Ishikawa (cell line): ENCODE measurements around the gene PIWIL4.

Experiments
- CEBPB ChIP-seq: IDR thresholded peaks from 2 replicates; pipeline ENCODE4 v1.6.1; 2012
- CREB1 ChIP-seq: IDR thresholded peaks from 2 replicates; pipeline ENCODE4 v1.6.1; 2012; ENCODE audit warnings: low read depth
- EGR1 ChIP-seq: IDR thresholded peaks from 2 replicates; pipeline ENCODE4 v1.6.1; 2012
- EP300 ChIP-seq: IDR thresholded peaks from 2 replicates; pipeline ENCODE4 v1.6.1; 2012; ENCODE audit warnings: borderline replicate concordance
- FOXM1 ChIP-seq: IDR thresholded peaks from 2 replicates; pipeline ENCODE4 v1.6.1; 2012; ENCODE audit warnings: low read depth, borderline replicate concordance
- RAD21 ChIP-seq: IDR thresholded peaks from 2 replicates; pipeline ENCODE4 v1.6.1; 2012; ENCODE audit warnings: low read depth
- TAF1 ChIP-seq: IDR thresholded peaks from 2 replicates; pipeline ENCODE4 v1.6.1; 2012; ENCODE audit warnings: low read depth, mild to moderate bottlenecking
- TCF12 ChIP-seq: IDR thresholded peaks from 2 replicates; pipeline ENCODE4 v1.6.1; 2012; ENCODE audit warnings: low read depth
- TEAD4 ChIP-seq: IDR thresholded peaks from 2 replicates; pipeline ENCODE4 v1.6.1; 2012
- YY1 ChIP-seq: IDR thresholded peaks from 2 replicates; pipeline ENCODE4 v1.6.1; 2012; ENCODE audit warnings: low read depth
- ZBTB7A ChIP-seq: IDR thresholded peaks from 2 replicates; pipeline ENCODE4 v1.6.1; 2012; ENCODE audit warnings: low read depth
- TF ChIP-seq, protein P1 (sequence below): IDR thresholded peaks from 2 replicates; pipeline ENCODE4 v1.6.1; 2012
- TF ChIP-seq, protein P2 (sequence below): IDR thresholded peaks from 2 replicates; pipeline ENCODE4 v1.6.1; 2012
- TF ChIP-seq, protein P3 (sequence below): IDR thresholded peaks from 2 replicates; pipeline ENCODE4 v1.6.1; 2012; ENCODE audit warnings: low read depth, mild to moderate bottlenecking

DNA sequence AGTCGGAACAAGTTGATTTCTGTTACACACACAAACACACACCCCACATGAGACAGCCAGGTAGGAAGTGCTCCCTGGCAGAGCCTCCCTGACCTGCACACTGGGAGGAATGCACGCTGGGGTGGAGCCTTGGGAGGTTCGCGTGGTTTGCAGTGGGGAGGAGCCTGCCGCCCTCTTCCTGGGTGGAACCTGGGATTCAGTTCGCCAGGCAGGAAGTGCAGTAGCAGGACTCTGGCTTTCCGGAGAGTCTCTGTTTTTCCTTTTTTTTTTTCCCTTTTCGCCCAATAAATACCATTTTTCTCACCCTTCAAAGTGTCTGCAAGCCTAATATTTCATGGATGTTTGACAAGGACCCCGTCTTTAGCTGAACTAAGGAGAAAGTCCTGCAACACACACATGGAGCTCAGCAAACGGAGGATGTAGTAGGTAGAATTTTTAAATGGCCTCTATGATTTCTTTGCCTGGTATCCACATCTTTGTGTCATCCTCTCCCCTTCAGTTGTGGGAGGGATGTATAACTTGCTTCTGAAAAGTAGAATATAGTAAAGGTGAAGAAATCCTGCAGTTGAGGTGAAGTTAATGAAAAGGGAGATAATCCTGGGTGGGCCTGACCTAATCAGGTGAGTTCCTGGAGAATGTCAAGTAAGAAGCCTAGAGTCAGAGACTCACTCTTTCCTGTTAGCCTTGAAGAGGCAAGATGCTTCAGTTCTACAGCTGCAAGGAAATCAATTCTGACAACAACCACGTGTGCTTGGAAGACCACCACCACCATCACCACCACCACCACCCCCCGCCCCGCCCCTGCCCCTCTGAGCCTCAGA lies 72.9 kb downstream of the PIWIL4 start:
- TF ChIP-seq RAD21 = no peak
- no peak for TF ChIP-seq CREB1
- no peak for TF ChIP-seq TAF1
- TF ChIP-seq TCF12 = no peak
- TF ChIP-seq FOXM1 = no peak
- no peak for TF ChIP-seq YY1
- TF ChIP-seq, protein P1, sequence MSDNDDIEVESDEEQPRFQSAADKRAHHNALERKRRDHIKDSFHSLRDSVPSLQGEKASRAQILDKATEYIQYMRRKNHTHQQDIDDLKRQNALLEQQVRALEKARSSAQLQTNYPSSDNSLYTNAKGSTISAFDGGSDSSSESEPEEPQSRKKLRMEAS = no peak
- TF ChIP-seq CEBPB = no peak
- no peak for TF ChIP-seq ZBTB7A
- TF ChIP-seq EP300 = no peak
- TF ChIP-seq, protein P2, sequence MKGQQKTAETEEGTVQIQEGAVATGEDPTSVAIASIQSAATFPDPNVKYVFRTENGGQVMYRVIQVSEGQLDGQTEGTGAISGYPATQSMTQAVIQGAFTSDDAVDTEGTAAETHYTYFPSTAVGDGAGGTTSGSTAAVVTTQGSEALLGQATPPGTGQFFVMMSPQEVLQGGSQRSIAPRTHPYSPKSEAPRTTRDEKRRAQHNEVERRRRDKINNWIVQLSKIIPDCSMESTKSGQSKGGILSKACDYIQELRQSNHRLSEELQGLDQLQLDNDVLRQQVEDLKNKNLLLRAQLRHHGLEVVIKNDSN = no peak
- TF ChIP-seq, protein P3, sequence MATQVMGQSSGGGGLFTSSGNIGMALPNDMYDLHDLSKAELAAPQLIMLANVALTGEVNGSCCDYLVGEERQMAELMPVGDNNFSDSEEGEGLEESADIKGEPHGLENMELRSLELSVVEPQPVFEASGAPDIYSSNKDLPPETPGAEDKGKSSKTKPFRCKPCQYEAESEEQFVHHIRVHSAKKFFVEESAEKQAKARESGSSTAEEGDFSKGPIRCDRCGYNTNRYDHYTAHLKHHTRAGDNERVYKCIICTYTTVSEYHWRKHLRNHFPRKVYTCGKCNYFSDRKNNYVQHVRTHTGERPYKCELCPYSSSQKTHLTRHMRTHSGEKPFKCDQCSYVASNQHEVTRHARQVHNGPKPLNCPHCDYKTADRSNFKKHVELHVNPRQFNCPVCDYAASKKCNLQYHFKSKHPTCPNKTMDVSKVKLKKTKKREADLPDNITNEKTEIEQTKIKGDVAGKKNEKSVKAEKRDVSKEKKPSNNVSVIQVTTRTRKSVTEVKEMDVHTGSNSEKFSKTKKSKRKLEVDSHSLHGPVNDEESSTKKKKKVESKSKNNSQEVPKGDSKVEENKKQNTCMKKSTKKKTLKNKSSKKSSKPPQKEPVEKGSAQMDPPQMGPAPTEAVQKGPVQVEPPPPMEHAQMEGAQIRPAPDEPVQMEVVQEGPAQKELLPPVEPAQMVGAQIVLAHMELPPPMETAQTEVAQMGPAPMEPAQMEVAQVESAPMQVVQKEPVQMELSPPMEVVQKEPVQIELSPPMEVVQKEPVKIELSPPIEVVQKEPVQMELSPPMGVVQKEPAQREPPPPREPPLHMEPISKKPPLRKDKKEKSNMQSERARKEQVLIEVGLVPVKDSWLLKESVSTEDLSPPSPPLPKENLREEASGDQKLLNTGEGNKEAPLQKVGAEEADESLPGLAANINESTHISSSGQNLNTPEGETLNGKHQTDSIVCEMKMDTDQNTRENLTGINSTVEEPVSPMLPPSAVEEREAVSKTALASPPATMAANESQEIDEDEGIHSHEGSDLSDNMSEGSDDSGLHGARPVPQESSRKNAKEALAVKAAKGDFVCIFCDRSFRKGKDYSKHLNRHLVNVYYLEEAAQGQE = no peak
- no peak for TF ChIP-seq TEAD4
- no peak for TF ChIP-seq EGR1
